Stomach smooth muscle (tissue), 2 donors: Measurements from ENCODE around the gene AGAP9.
"Not testable (repeated sequence)": the region's sequence is repeated elsewhere in the genome, so short reads cannot be mapped to it uniquely, and the experiment has no call there.

ENCODE experiments used
- H3K27ac ChIP-seq: one replicate; pipeline ENCODE4 v1.7.0; 2013; ENCODE audit warnings: mild to moderate bottlenecking, low read length, inconsistent platforms
- H3K27me3 ChIP-seq, 2 donors: one replicate each; pipeline ENCODE4 v1.7.0; 2013; ENCODE audit warnings: low read length in 2 of 2; ENCODE audit not compliant: insufficient read depth in 2 of 2, control insufficient read depth in 1 of 2
- H3K36me3 ChIP-seq, 2 donors: one replicate each; pipeline ENCODE4 v1.7.0; 2013; ENCODE audit warnings: low read length in 2 of 2; ENCODE audit not compliant: control insufficient read depth in 2 of 2, insufficient read depth in 2 of 2
- H3K4me1 ChIP-seq: one replicate; pipeline ENCODE4 v1.7.0; 2013; ENCODE audit warnings: low read length; ENCODE audit not compliant: control insufficient read depth, insufficient read depth
- H3K4me3 ChIP-seq, 2 donors: one replicate each; pipeline ENCODE4 v1.7.0; 2013; ENCODE audit warnings: low read length in 2 of 2
- H3K9ac ChIP-seq, 2 donors: one replicate each; pipeline ENCODE4 v1.7.0; 2013; ENCODE audit warnings: low read length in 2 of 2, mild to moderate bottlenecking in 1 of 2
- H3K9me3 ChIP-seq, 2 donors: one replicate each; pipeline ENCODE4 v1.7.0; 2013; ENCODE audit warnings: low read length in 2 of 2; ENCODE audit not compliant: control insufficient read depth in 2 of 2
- donor health status: healthy.
- donor health status: Pancreatic carcinoma.

AGAP9 gene

GRCh38 chr10:47555334-47555733 lies 31.9 kb upstream of the AGAP9 start:
- not testable (repeated sequence) for H3K9ac ChIP-seq, H3K36me3 ChIP-seq, H3K4me1 ChIP-seq, H3K4me3 ChIP-seq, H3K27ac ChIP-seq, H3K9me3 ChIP-seq, H3K27me3 ChIP-seq

GRCh38 chr10:47554552-47554951 lies 31.1 kb upstream of the AGAP9 start:
- not testable (repeated sequence) for H3K9me3 ChIP-seq, H3K9ac ChIP-seq, H3K4me1 ChIP-seq, H3K4me3 ChIP-seq, H3K27me3 ChIP-seq, H3K36me3 ChIP-seq, H3K27ac ChIP-seq

GRCh38 chr10:47553860-47554247 lies 30.4 kb upstream of the AGAP9 start:
- Histone ChIP-seq H3K4me3 (peak overlapping the region; percentile 55 to 69), H3K27ac (peak overlapping the region; percentile 49), H3K9ac (peak overlapping the region in 1 of 2 donors; percentile 66)
- not testable (repeated sequence) for H3K27me3 ChIP-seq, H3K36me3 ChIP-seq, H3K4me1 ChIP-seq, H3K9me3 ChIP-seq

DNA sequence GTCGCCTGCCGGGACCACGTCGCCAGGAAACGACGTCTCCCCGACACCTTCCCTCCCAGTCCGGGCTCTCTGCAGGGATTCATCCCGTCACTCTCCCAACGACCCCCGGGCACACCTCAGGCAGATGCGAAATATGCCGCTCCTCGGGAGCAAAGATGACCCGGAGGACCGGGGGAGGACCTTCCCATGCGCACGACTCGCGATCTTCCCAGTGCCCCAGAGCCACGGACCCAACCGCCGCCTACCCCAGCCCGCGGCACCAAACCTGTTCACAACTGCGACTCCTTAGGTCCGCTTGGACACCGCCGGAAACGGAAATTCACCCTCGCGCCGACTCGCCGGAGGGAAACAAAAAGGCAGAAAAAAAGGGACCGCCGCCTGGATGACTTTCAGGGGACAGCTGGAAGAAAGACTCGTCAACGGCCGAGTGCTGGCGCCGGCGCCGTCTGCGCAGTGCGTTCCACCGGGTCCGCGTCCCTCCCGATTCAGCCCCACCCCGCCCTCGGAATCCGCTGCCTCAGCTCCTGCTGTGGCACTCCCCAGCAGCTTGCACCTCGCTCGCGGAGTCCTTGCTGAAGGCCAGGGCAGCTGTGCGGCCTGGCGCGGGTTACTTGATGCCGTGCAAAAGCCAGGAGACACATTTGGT lies 29.9 kb upstream of the AGAP9 start:
- H3K9ac ChIP-seq: peak overlapping the region; percentile 77 to 87
- H3K4me3 ChIP-seq: peak overlapping the region; percentile 72 to 88

GRCh38 chr10:47552719-47553118 lies 29.3 kb upstream of the AGAP9 start:
- H3K9ac ChIP-seq: peak overlapping the region; percentile 77 to 87
- H3K36me3 ChIP-seq, H3K9me3 ChIP-seq, H3K27me3 ChIP-seq, H3K4me1 ChIP-seq: not testable (repeated sequence)
- peak overlapping the region; percentile 81 for H3K27ac ChIP-seq
- H3K4me3 ChIP-seq: peak overlapping the region; percentile 72 to 88

More for the DNA sequence above, 29.9 kb upstream of the AGAP9 start:
- H3K4me1 ChIP-seq, H3K27me3 ChIP-seq, H3K36me3 ChIP-seq, H3K9me3 ChIP-seq: not testable (repeated sequence)
- peak overlapping the region; percentile 81 for H3K27ac ChIP-seq

DNA sequence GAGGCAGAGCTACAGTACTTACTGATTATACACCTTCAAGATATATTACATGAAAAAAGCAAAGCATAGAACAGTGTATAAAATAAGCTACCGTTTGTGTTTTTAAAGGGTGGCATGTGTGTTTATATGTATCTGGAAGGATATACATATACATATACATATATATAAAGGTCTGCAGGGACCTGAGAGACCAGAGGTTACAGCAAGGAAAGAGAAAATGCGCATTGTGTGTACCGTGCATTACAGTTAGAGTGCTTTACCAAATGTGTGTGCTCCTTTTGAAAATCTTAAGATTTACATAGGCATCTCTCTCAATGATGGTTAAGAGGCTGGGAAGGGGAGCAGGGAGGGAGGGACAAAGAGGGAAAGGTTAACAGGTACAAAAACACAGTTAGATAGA lies 23.8 kb upstream of the AGAP9 start:
- not testable (repeated sequence) for H3K4me3 ChIP-seq, H3K9me3 ChIP-seq, H3K27ac ChIP-seq, H3K9ac ChIP-seq, H3K36me3 ChIP-seq, H3K27me3 ChIP-seq, H3K4me1 ChIP-seq

GRCh38 chr10:47536430-47536829 lies 13.0 kb upstream of the AGAP9 start:
- H3K4me1 ChIP-seq, H3K9me3 ChIP-seq, H3K36me3 ChIP-seq, H3K27me3 ChIP-seq, H3K27ac ChIP-seq, H3K4me3 ChIP-seq, H3K9ac ChIP-seq: not testable (repeated sequence)

- H3K9ac ChIP-seq, H3K9me3 ChIP-seq, H3K27ac ChIP-seq, H3K27me3 ChIP-seq, H3K36me3 ChIP-seq, H3K4me1 ChIP-seq, H3K4me3 ChIP-seq: not testable (repeated sequence)
These were observed 21.1 kb downstream of the AGAP9 start for GRCh38 chr10:47502313-47502712.

GRCh38 chr10:47494226-47494625 lies 29.2 kb downstream of the AGAP9 start:
- H3K27ac ChIP-seq, H3K9me3 ChIP-seq, H3K27me3 ChIP-seq, H3K4me3 ChIP-seq, H3K36me3 ChIP-seq, H3K4me1 ChIP-seq, H3K9ac ChIP-seq: not testable (repeated sequence)

DNA sequence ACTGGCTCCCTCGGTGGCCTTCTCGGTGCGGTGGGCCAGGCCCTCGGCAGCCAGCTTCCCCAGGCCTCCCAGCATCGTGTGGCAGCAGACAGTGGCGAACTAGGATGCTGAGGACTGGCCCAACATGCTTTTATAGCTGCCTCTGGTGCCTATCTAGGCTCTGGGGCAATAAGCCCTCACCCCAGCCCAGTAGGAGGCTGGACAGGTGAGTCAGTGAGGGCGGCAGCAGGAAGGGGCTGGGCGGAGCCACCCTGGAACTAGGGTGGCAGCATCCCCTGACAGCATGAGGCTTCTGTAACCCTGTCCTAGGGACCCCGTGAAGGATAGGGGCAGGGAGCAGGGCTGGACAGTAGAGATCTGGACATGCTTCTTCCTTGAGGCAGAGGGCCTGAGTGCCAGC lies 31.8 kb downstream of the AGAP9 start, which contains the start of gene FAM25G:
FAM25G (minus strand) TSS at position 101 of the 400 bp plus-strand sequence; CDS start at position 75, 26 bp downstream.
- not testable (repeated sequence) for H3K9ac ChIP-seq, H3K9me3 ChIP-seq, H3K4me3 ChIP-seq

GRCh38 chr10:47489630-47490029 lies 33.8 kb downstream of the AGAP9 start:
- H3K27me3 ChIP-seq, H3K27ac ChIP-seq, H3K36me3 ChIP-seq, H3K9me3 ChIP-seq, H3K9ac ChIP-seq, H3K4me1 ChIP-seq, H3K4me3 ChIP-seq: not testable (repeated sequence)

More for the DNA sequence above, 31.8 kb downstream of the AGAP9 start, which contains the start of gene FAM25G:
- H3K36me3 ChIP-seq, H3K4me1 ChIP-seq, H3K27me3 ChIP-seq, H3K27ac ChIP-seq: not testable (repeated sequence)
